ENCODE results near the gene TSFM. TPM values are rescaled to one million over a fixed set of nuclear protein-coding genes. Genes with fewer than 3 reads are reported as not detected.

Gene TSFM
- total and polyA plus RNA-seq, 9 of the 15 experiments (the other 6 are each of a cell fraction or from before 2014, with no cell fraction given) = 44.6 to 198 (median 60.2) TPM

DNA sequence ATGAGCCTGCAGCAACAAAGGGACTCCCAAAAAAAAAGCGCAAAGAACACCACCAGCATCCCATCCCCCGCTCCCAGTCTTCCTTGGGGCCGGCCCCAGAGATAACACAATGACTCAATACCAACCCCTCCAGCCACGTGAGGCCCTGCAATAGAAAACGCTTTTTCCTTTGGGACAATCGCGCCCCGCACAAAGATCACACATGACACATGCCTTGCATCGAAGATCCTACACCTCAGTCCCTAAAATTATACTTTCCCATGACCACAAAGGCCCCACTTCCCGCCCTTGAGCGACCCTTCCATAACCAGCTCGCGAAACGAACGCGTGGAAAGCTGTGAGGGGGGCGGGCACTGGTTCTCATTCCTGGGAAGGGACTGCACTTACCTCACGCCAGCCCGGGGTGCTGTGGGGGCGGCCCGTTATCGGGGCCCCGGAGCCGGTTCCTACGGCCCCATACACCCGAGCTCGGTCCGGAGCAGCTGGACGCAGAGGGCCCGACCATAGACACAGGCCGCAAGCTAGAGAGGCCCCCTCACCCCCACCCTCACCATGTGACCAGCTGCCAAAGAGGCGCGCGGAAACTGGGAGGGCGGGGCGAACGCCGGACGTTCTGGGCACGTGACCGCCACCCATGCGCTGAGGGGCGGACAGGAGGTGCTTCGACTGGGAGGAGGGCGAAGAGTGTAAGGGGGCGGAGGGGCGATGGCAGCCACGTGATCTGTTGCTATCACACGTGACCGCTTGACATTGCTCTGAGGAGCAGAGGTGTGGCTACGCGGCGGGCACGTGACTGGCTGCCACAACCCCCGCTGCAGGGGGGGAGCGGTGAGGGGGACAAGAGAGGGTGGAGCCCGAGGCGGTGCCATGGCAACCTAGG lies 30.6 kb upstream of the TSFM start, which contains the start of gene CDK4 (continued):
- TF ChIP-seq, protein P1, sequence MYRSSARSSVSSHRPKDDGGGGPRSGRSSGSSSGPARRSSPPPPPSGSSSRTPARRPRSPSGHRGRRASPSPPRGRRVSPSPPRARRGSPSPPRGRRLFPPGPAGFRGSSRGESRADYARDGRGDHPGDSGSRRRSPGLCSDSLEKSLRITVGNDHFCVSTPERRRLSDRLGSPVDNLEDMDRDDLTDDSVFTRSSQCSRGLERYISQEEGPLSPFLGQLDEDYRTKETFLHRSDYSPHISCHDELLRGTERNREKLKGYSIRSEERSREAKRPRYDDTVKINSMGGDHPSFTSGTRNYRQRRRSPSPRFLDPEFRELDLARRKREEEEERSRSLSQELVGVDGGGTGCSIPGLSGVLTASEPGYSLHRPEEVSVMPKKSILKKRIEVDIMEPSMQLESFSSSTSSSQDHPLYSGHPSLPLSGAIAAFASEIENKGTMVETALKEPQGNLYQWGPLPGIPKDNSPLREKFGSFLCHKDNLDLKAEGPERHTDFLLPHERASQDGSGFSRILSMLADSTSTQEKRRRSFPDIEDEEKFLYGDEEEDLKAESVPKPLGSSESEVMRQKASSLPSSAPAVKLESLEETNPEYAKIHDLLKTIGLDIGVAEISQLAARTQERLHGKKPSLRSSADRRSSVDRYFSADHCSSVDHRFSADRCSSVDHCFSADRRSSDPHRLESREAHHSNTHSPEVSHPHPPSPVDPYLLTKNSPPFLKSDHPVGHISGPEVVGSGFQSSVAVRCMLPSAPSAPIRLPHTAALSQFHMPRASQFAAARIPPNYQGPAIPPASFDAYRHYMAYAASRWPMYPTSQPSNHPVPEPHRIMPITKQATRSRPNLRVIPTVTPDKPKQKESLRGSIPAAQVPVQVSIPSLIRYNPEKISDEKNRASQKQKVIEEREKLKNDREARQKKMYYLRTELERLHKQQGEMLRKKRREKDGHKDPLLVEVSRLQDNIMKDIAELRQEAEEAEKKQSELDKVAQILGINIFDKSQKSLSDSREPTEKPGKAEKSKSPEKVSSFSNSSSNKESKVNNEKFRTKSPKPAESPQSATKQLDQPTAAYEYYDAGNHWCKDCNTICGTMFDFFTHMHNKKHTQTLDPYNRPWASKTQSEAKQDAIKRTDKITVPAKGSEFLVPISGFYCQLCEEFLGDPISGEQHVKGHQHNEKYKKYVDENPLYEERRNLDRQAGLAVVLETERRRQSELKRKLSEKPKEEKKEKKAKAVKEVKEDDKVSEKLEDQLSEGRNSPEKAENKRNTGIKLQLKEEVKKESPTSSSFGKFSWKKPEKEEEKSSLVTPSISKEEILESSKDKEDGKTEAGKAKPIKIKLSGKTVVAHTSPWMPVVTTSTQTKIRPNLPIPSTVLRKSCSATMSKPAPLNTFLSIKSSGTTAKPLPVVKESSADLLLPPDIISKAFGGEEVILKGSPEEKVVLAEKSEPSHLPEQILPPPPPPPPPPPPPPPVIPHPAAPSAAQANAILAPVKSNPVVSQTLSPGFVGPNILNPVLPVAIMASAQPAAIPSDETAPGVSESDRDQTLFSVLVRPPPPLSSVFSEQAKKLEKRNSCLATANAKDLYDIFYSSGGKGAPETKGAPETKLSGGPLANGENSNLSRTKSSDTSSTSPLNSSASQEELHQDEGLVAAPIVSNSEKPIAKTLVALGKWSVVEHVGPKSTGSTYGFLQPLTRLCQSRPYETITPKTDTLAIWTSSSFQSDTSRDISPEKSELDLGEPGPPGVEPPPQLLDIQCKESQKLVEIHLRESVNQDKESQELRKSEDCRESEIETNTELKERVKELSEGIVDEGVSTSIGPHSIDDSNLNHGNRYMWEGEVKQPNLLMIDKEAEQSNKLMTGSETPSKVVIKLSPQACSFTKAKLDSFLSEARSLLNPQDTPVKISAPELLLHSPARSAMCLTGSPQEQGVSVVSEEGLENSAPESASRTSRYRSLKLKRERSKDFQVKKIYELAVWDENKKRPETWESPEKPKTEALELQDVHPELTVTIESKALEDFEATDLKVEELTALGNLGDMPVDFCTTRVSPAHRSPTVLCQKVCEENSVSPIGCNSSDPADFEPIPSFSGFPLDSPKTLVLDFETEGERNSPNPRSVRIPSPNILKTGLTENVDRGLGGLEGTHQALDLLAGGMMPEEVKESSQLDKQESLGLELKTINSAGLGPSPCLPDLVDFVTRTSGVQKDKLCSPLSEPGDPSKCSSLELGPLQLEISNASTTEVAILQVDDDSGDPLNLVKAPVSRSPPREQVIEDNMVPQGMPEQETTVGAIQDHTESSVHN (IDR thresholded peaks at IDR 0.05; ENCODE audit: borderline replicate concordance in 1 of 2, low read depth in 1 of 2) = peak in 1 of 2 experiments; percentile 87; a peak in 2 of 4 replicates
- TF ChIP-seq ZC3H8 (IDR thresholded peaks at IDR 0.05) (0 out of 2 replicates have a peak, but pooled peaks have one; percentile 23), TCF7 (IDR thresholded peaks at IDR 0.05; ENCODE audit: borderline replicate concordance) (0 out of 2 replicates have a peak, but pooled peaks have one; percentile 32), FOXK2 (conservative IDR thresholded peaks at IDR 0.05 in 1 of 2, IDR thresholded peaks at IDR 0.05 in 1 of 2; ENCODE audit: low read depth in 2 of 2) (peak; percentile 96 to 98), ZNF586 (CRISPR knock-in tag; conservative IDR thresholded peaks at IDR 0.05) (peak; percentile 30; the same call in 1 of the 2 replicates), KDM5B (IDR thresholded peaks at IDR 0.05; ENCODE audit: insufficient replicate concordance, low read depth, low read length) (peak; percentile 54), EP300 (IDR thresholded peaks at IDR 0.05; ENCODE audit: low read length) (peak; percentile 75), CEBPB (tag; IDR thresholded peaks at IDR 0.05) (peak; percentile 84), ELF4 (CRISPR knock-in tag; IDR thresholded peaks at IDR 0.05) (no peak), GATAD2A (IDR thresholded peaks at IDR 0.05) (no peak), CREB1 (IDR thresholded peaks at IDR 0.05) (peak; percentile 74; the same call in 1 of the 2 replicates), CREB1 (CRISPR knock-in tag; IDR thresholded peaks at IDR 0.05) (peak; percentile 87)
- TF ChIP-seq, protein P2, sequence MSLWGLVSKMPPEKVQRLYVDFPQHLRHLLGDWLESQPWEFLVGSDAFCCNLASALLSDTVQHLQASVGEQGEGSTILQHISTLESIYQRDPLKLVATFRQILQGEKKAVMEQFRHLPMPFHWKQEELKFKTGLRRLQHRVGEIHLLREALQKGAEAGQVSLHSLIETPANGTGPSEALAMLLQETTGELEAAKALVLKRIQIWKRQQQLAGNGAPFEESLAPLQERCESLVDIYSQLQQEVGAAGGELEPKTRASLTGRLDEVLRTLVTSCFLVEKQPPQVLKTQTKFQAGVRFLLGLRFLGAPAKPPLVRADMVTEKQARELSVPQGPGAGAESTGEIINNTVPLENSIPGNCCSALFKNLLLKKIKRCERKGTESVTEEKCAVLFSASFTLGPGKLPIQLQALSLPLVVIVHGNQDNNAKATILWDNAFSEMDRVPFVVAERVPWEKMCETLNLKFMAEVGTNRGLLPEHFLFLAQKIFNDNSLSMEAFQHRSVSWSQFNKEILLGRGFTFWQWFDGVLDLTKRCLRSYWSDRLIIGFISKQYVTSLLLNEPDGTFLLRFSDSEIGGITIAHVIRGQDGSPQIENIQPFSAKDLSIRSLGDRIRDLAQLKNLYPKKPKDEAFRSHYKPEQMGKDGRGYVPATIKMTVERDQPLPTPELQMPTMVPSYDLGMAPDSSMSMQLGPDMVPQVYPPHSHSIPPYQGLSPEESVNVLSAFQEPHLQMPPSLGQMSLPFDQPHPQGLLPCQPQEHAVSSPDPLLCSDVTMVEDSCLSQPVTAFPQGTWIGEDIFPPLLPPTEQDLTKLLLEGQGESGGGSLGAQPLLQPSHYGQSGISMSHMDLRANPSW (CRISPR knock-in tag; IDR thresholded peaks at IDR 0.05) = peak; percentile 85; the same call in 1 of the 2 replicates

All from K562 (cell line).